Cerebellar cortex (tissue), 1 donor: ENCODE data around the gene KMT2B.

Experiments
- DNase-seq: peaks from one replicate; pipeline ENCODE4 v3.0.0-alpha.2; 2015; ENCODE audit warnings: low spot score

The KMT2B gene

DNA sequence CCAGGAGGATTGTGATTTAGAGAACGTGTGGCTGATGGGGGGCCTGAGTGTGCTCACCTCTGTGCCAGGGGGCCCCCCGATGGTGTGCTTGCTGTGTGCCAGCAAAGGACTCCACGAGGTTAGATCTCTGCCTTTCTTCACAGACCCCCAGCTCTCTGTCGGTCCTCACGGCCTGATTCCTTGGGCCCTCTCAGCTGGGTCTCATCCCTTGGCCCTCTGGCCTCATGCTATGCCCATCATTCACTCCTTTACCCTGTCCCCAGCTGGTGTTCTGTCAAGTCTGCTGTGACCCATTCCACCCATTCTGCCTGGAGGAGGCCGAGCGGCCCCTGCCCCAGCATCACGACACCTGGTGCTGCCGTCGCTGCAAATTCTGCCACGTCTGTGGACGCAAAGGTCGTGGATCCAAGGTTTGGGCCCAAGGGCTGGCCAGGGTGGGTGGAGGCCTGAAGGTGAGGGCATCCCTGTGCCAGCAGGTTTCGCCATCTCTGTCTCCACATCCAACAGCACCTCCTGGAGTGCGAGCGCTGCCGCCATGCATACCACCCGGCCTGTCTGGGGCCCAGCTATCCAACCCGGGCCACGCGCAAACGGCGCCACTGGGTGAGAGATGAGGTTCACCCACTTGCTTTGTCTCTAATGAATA is 7.5 kb downstream of the KMT2B start:
- no peak for DNase-seq

DNA sequence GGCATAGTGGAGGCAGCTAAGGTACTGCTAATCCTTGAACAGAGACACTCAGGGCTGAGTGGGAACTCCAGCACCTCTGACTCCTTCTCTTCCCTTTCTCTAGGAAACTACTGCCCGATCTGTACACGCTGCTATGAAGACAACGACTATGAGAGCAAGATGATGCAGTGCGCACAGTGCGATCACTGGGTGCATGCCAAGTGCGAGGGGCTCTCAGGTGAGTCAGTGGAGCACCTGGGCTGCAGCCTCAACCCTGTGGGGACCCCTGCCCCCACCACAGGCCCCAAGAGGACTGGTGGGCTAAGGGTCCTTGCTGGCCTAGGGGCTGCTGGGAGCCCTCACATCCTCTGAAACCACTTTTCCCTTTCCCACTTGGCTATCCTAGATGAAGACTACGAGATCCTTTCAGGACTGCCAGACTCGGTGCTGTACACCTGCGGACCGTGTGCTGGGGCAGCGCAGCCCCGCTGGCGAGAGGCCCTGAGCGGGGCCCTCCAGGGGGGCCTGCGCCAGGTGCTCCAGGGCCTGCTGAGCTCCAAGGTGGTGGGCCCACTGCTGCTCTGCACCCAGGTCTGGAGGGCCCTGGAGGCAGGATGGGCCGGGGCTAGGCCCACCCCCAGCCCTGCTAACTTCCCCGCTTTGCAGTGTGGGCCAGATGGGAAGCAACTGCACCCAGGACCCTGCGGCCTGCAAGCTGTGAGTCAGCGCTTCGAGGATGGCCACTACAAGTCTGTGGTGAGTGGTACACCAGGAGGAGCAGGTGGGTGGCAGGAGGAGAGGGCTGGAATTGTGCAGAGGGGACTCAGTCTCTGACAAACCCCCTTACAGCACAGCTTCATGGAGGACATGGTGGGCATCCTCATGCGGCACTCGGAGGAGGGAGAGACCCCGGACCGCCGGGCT is 9.5 kb downstream of the KMT2B start:
- DNase-seq, result no peak

DNA sequence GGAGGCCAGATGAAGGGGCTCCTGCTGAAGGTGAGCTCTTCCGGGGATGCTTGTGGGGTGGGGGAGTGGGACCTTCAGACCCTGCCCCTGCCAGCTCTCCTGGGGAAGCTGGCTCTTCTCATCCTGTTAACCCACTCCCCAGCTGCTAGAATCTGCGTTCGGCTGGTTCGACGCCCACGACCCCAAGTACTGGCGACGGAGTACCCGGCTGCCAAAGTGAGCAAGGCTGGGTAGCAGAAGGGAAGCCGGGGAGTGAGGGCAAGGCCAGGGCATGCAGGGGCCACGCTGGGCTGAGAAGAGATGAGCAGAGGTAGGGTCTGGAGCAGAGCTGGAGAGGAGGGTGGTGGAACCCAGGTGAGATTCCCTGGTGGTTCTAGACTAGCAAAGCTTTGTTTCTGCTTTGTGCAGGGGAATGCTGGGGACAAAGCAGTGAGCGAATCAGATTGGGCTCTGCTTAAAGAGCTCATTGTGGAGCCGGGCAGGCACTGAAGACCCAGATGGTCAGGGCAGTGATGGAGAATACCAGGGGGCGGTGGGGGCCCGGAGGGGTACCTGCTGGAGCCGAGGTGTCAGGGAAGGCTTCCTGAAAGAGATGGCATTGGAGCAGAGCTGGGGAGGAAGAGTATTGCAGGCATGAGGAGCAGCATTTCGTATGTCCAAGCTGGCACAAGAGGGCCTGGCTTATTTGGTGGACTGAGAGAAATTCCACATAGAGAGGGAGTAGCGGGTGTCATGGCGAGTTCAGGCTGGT is 10.3 kb downstream of the KMT2B start:
- DNase-seq, result no peak

DNA sequence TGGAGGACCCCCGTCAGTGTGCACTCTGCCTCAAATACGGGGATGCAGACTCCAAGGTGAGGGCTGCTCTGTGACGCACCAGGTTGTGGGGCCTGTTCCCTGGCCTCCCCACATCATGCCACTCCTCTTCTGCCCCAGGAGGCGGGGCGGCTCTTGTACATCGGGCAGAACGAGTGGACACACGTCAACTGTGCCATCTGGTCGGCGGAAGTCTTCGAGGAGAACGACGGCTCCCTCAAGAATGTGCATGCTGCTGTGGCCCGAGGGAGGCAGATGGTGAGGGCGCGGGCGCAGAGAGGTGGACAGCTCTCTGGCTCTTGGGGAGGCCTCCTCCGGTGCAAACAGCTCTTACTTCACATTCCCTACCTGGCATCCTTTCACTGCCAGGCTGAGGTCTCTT is 11.2 kb downstream of the KMT2B start:
- no peak for DNase-seq

DNA sequence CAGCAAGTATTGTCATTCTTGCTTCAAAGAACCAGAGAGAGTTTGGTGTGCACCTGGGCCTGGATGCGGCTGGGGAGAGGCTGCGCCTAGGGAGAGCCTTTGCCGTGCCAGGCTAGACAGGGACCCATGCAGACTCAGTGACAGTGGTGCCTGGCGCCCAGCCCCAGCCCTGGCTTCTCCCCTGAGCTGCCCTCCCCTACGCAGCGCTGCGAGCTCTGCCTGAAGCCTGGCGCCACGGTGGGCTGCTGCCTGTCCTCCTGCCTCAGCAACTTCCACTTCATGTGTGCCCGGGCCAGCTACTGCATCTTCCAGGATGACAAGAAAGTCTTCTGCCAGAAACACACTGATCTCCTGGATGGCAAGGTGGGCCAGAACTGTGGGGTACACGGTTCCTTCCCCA is 12.0 kb downstream of the KMT2B start:
- no peak for DNase-seq

DNA sequence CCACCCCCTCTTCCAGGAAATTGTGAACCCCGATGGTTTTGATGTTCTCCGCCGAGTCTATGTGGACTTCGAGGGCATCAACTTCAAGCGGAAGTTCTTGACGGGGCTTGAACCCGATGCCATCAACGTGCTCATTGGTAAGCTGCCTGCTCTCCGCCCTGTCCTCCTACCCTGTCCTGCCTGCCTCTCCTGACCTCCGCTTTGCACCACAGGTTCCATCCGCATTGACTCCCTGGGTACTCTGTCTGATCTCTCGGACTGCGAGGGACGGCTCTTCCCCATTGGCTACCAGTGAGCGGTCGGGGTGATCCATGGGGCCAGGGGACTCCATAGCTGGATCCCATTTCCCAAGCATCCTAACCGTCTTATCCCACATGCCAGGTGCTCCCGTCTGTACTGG is 12.5 kb downstream of the KMT2B start:
- DNase-seq, result no peak

DNA sequence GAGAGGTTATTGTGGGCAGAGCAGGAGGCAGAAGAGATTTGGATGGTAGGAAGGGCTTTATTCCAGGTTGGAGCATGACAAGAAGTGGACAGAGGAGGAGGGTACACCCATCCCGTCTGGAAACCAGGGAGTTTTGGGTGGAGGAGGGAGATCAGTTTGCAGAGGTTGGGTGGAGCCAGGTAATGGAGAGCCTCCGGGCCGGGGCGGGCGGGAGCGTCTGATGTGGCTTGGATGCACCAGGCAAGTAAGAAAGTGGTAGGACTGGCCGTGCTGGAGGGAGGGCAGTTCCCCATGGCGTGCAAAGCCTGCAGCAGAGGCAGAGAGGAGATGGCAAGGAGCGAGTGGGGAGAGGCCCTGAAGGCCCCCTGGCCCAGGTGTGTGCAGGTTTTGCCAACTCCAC is 13.6 kb downstream of the KMT2B start:
- DNase-seq, result no peak

DNA sequence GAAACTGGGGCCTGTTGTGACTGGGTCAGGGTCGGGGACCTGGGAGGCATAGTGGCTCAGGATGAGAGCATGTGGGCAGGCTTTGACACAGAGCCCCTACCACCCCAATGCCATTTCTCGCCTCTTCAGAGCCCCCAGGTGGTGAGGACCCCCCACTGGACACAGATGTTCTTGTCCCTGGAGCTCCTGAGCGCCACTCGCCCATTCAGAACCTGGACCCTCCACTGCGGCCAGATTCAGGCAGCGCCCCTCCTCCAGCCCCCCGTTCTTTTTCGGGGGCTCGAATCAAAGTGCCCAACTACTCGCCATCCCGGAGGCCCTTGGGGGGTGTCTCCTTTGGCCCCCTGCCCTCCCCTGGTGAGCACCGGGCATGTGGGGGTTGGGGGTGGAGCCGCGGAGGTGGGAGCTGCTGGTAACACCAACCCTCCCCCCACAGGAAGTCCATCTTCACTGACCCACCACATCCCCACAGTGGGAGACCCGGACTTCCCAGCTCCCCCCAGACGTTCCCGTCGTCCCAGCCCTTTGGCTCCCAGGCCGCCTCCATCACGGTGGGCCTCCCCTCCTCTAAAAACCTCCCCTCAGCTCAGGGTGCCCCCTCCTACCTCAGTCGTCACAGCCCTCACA is 14.1 kb downstream of the KMT2B start:
- DNase-seq, result no peak

DNA sequence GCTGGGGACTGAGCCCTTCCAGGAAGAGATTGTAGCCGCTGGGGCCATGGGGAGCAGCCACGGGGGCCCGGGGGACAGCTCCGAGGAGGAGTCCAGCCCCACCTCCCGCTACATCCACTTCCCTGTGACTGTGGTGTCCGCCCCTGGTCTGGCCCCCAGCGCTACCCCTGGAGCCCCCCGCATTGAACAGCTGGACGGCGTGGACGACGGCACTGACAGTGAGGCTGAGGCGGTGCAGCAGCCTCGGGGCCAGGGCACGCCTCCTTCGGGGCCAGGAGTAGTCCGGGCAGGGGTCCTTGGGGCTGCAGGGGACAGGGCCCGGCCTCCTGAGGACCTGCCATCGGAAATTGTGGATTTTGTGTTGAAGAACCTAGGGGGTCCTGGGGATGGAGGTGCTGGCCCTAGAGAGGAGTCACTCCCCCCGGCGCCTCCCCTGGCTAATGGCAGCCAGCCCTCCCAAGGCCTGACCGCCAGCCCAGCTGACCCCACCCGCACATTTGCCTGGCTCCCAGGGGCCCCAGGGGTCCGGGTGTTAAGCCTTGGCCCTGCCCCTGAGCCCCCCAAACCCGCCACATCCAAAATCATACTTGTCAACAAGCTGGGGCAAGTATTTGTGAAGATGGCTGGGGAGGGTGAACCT is 14.9 kb downstream of the KMT2B start:
- no peak for DNase-seq

DNA sequence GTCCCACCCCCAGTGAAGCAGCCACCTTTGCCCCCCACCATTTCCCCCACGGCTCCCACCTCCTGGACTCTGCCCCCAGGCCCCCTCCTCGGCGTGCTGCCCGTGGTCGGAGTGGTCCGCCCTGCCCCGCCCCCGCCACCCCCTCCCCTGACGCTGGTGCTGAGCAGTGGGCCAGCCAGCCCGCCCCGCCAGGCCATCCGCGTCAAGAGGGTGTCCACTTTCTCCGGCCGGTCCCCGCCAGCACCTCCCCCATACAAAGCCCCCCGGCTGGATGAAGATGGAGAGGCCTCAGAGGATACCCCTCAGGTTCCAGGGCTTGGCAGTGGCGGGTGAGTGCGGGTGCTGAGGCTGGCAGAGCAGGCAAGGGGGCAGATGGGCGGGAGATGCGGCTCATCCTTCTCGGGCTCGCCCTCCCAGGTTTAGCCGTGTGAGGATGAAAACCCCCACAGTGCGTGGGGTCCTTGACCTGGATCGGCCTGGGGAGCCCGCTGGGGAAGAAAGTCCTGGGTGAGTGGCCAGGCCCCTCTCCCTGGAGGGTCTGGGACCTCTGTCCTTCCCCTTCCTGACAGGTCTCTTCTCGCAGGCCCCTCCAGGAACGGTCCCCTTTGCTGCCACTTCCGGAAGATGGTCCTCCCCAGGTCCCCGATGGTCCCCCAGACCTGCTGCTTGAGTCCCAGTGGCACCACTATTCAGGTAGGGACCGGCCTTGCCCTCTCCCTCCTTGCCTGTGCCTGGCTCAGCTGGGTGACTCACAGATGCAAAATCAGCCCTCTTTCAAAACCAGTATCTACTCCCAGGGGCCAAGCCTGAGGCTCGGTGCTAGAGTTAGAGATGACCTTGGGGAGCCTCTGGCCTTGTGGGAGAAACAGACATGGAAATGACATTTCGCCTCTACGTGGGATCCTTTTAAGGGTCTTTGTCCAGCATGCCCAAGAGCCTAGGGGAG is 15.7 kb downstream of the KMT2B start:
- DNase-seq, result no peak

DNA sequence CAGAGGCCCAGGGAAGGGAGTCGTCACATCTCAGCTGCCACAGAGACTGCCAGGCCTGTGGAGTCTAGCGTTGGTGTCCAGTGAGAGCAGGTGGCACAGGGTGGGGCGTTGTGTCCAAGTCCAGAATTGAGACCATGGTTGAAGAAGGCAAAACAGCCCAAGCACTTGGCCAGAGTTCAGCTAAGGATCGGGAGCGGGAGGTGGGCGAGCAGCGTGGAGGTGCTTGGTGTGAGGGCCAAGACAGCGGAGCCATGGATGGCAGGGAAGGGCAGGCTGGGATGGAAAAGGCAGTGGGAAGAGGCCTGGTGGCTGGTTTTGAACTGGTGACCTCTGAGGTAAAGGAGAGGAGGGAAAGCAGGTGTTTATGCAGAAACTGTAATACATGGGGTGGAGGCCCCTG is 16.5 kb downstream of the KMT2B start:
- DNase-seq, result no peak

DNA sequence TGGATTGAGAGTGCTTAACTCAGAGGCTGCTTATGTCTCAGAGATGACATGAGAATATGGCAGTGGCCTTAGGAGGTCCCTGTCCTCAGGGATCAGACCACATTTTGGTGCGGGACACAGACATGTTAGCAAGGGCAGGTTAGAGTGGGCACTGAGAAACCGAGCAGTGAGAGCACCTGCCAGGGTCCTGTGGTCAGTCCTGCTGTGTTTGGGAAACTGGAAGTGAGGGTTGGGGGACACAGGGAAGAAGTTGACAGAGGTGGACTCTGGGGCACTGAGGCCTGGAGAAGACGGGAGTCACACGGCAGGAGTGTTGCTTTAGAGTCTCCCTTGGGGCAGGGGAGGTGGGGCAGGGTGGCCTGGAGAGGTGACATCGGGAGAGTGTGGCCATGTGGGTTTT is 17.1 kb downstream of the KMT2B start:
- no peak for DNase-seq

DNA sequence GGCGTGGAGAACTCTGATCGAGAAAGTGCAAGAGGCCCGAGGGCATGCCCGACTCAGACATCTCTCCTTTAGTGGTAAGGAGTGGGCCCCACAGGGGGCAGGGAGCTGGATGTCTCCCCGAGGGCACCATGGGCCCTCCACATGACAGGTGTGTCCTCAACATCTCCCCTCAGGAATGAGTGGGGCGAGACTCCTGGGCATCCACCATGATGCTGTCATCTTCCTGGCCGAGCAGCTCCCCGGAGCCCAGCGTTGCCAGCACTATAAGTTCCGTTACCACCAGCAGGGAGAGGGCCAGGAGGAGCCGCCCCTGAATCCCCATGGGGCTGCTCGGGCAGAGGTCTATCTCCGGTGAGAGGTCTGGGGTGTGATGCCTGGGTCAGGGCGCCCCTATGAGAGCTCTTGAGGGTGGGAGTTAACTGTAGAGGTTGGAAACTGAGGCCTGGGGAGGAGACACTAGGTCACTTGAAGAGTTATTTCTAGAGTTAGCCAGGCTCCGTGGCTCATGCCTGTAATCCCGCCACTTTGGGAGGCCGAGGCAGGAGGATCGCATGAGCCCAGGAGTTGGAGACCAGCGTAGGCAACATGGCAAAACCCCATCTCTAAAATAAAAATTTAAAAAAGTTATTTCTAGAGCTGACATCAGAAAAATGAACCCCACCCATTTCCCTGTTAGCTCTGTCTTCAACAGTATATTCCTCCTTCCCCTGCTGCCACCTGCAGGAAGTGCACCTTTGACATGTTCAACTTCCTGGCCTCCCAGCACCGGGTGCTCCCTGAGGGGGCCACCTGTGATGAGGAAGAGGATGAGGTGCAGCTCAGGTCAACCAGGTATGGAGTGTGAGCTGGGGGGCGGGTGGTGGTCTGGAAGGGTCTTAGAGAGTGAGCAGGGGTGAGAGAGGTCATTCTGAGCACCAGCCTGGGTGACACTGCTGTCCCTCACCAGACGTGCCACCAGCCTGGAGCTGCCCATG is 19.4 kb downstream of the KMT2B start:
- DNase-seq, result no peak

DNA sequence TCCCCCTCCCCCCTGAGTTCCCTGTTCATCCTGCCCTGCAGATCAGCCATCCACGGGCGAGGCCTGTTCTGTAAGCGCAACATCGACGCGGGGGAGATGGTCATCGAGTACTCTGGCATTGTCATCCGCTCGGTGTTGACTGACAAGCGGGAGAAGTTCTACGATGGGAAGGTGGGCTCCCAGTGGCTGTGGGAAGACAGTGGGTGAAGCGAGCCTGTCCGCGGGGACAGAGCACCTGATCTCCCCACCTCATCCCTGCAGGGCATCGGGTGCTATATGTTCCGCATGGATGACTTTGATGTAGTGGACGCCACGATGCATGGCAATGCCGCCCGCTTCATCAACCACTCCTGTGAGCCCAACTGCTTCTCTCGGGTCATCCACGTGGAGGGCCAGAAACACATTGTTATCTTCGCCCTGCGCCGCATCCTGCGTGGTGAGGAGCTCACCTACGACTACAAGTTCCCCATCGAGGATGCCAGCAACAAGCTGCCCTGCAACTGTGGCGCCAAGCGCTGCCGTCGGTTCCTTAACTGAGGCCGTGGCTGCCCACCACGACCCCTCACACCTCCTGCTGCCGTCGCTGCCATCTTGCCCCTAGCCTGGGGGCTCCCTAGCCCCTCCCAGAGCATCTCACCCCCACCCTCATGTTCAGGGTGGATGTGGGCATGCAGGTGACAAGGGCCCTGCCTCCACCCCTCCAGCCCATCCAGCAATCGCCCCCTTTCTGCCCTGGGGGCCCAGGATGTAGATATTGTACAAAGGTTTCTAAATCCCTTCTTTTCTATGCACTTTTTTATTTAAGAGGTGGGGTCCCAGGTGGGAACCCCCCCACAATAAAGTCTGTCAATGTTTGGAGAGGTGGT is 20.5 kb downstream of the KMT2B start:
- DNase-seq, result no peak

DNA sequence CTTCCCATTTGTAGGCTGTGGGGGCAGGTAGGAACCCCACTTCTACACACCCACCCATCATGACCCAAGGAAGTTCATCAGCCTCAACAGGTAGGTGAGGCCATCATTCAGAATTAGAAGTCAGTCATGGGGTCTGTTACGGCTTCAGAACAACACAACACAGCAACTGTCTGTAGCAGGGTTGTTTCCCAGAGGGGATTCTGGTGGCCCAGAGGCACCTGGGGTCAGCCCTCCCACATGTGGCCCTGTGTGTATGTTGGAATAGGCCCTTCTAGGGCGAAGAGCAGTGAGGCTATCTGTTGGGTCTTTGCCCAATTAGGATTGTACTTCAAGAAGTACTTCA is 21.1 kb downstream of the KMT2B start:
- DNase-seq, result no peak

DNA sequence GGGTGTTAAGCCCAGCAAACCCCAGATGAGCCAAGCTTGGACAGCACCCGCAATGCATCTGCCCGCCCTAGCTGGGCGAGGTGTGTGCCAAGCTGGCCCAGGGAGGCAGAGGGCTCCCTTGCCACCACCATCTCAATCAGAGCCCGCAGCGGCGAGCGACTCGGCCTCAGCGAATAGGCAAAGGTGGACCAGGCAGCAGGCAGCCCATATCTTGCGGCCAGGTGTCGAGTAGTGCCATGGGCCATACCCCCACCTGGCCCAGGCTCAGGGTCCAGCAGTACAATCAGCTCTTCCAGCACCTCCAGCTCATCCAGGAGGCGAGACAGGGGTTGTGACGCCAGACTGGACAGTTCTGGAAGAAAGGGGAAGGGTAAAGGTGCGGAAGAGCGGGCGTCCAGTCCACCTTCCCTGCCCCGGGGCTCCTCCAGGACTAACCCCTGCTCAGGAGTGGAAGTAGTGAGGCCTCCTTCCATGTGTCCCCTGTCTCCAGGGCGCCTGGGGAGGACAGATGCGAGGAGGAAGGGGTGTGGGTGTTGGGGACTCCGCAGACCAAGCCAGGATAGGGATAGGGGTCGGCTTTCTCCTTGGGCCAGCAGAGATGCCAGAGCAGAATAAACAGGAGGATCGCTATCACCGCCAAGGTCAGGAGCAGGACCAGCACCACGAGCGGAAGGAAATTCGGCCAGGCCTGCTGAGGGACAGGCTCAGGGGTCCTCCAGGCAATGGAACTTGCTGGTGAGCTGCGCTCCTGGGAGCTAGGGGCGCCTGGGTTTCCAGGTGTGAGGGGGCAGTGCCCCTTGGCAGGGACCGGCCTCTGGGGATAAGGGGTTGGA is 21.7 kb downstream of the KMT2B start:
- DNase-seq, result no peak

DNA sequence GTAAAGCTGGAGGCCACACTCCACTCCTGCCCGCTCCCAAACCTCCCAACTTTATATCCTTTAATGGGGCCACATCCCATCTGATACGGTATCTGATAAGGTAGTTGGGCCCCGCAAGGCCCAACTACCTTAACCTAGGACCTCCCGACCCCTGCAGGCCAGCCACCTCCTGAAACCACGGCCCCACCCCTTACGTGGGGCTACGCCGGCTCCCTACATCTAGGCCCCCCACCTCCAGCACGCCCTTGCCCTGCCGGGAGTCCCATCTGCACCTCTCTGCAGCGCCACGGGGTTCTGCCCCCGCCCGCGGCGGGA is 22.3 kb downstream of the KMT2B start:
- DNase-seq, result no peak
